Measurements from ENCODE around the gene BRINP3. TPM values are rescaled to one million over a fixed set of nuclear protein-coding genes. Genes with fewer than 3 reads are reported as not detected.

Gene BRINP3
- total and polyA plus RNA-seq, 9 of the 15 experiments (the other 6 are each of a cell fraction or from before 2014, with no cell fraction given) = 0.09 to 0.75 (median 0.19) TPM; not detected in 1

- FAIRE-seq (no peak), DNase-seq (ENCODE audit: extremely low read depth in 1 of 4, low spot score in 3 of 4) (no peak), ATAC-seq (no peak)
- Histone ChIP-seq H3K4me1 (replicated peaks in 1 of 2; ENCODE audit: control insufficient read depth in 2 of 2, insufficient read depth in 2 of 2, low read length in 2 of 2) (no peaks in the 10 kb centered on the region), H3K27me3 (ENCODE audit: control insufficient read depth in 2 of 2, insufficient read depth in 2 of 2, low read length in 2 of 2) (no peaks in the 10 kb centered on the region), H3K4me3 (no peak overlapping the region), H3K27ac (ENCODE audit: extremely low read depth, low read depth, low read length) (no peak overlapping the region), H4K20me1 (replicated peaks; ENCODE audit: control insufficient read depth, insufficient read depth, low read length) (no peaks in the 10 kb centered on the region), H3K79me2 (ENCODE audit: control insufficient read depth, insufficient read depth, low read length) (no peaks in the 10 kb centered on the region), H3K9me1 (ENCODE audit: control insufficient read depth, insufficient read depth, low read length) (no peaks in the 10 kb centered on the region), H3K9ac (ENCODE audit: insufficient read depth in 1 of 2, low read depth in 2 of 2, low read length in 2 of 2) (no peak overlapping the region), H3K9me3 (replicated peaks; ENCODE audit: control insufficient read depth, insufficient read depth, low read depth, low read length) (no peaks in the 10 kb centered on the region), H3K4me2 (ENCODE audit: insufficient read depth, low read length) (no peak overlapping the region), H3K36me3 (ENCODE audit: control insufficient read depth, insufficient read depth, low read length) (no peaks in the 10 kb centered on the region), H2AFZ (ENCODE audit: low read depth, low read length) (no peak overlapping the region)
- ChIA-PET POLR2A (no interaction called here), CTCF (ENCODE audit: low intra/inter-chr PET ratio) (no interaction called here)
- in situ Hi-C loops (cut with MboI) = no loop called here
- TF ChIP-seq, protein P1, sequence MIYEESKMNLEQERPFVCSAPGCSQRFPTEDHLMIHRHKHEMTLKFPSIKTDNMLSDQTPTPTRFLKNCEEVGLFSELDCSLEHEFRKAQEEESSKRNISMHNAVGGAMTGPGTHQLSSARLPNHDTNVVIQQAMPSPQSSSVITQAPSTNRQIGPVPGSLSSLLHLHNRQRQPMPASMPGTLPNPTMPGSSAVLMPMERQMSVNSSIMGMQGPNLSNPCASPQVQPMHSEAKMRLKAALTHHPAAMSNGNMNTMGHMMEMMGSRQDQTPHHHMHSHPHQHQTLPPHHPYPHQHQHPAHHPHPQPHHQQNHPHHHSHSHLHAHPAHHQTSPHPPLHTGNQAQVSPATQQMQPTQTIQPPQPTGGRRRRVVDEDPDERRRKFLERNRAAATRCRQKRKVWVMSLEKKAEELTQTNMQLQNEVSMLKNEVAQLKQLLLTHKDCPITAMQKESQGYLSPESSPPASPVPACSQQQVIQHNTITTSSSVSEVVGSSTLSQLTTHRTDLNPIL (CRISPR knock-in tag; IDR thresholded peaks at IDR 0.05) = no peak
- TF ChIP-seq, protein P2, sequence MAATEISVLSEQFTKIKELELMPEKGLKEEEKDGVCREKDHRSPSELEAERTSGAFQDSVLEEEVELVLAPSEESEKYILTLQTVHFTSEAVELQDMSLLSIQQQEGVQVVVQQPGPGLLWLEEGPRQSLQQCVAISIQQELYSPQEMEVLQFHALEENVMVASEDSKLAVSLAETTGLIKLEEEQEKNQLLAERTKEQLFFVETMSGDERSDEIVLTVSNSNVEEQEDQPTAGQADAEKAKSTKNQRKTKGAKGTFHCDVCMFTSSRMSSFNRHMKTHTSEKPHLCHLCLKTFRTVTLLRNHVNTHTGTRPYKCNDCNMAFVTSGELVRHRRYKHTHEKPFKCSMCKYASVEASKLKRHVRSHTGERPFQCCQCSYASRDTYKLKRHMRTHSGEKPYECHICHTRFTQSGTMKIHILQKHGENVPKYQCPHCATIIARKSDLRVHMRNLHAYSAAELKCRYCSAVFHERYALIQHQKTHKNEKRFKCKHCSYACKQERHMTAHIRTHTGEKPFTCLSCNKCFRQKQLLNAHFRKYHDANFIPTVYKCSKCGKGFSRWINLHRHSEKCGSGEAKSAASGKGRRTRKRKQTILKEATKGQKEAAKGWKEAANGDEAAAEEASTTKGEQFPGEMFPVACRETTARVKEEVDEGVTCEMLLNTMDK (IDR thresholded peaks at IDR 0.05; ENCODE audit: borderline replicate concordance, insufficient read depth, low read depth, low read length, poor library complexity, severe bottlenecking) = no peak
- TF ChIP-seq, protein P3, sequence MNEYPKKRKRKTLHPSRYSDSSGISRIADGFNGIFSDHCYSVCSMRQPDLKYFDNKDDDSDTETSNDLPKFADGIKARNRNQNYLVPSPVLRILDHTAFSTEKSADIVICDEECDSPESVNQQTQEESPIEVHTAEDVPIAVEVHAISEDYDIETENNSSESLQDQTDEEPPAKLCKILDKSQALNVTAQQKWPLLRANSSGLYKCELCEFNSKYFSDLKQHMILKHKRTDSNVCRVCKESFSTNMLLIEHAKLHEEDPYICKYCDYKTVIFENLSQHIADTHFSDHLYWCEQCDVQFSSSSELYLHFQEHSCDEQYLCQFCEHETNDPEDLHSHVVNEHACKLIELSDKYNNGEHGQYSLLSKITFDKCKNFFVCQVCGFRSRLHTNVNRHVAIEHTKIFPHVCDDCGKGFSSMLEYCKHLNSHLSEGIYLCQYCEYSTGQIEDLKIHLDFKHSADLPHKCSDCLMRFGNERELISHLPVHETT (CRISPR knock-in tag; conservative IDR thresholded peaks at IDR 0.05 in 1 of 2, IDR thresholded peaks at IDR 0.05 in 1 of 2) = no peak
- no peak for TF ChIP-seq ZNF780A (CRISPR knock-in tag; IDR thresholded peaks at IDR 0.05)
- no TSS peak for BruUV-seq (replicated peaks)
- intact Hi-C loops (cut with micrococcal nuclease) = no loop called here
Measured at GRCh38 chr1:190328361-190328760, 149.3 kb downstream of the BRINP3 start.
